Neural crest cell (in vitro differentiated cells): ENCODE measurements around the gene PRELID1. TPM values are rescaled to one million over a fixed set of nuclear protein-coding genes. Genes with fewer than 3 reads are reported as not detected.
A peak's percentile ranks its signal among the peaks of the same experiment; 100 is the strongest.

Experiments used
- DNase-seq: peaks from one replicate; pipeline ENCODE4 v3.0.0; 2021; ENCODE audit warnings: low read depth, mixed read lengths, low spot score
- H3K27ac Mint-ChIP-seq: one replicate; pipeline ENCODE4 v1.8.0; 2021; ENCODE audit warnings: mild to moderate bottlenecking, mixed read lengths; ENCODE audit not compliant: unreplicated experiment
- H3K27me3 Mint-ChIP-seq: 2 replicates; pipeline ENCODE4 v1.8.0; 2021; ENCODE audit warnings: low read depth, mild to moderate bottlenecking, mixed read lengths
- H3K36me3 Mint-ChIP-seq: 2 replicates; pipeline ENCODE4 v1.8.0; 2021; ENCODE audit warnings: low read depth, mild to moderate bottlenecking, mixed read lengths
- H3K4me1 Mint-ChIP-seq: 2 replicates; pipeline ENCODE4 v1.8.0; 2021; ENCODE audit warnings: mixed read lengths
- H3K4me3 Mint-ChIP-seq: one replicate; pipeline ENCODE4 v1.8.0; 2021; ENCODE audit warnings: mild to moderate bottlenecking, mixed read lengths
- H3K9me3 Mint-ChIP-seq: 2 replicates; pipeline ENCODE4 v1.8.0; 2021; ENCODE audit warnings: mixed read lengths
- total RNA-seq: library from RNA; stranded (reverse); gene quantifications from 2 replicates; pipeline ENCODE4 v1.2.1, GENCODE V29; 2021
- TF ChIP-seq, protein P1 (sequence below): fragments of 200-600 bp; sonication (generic); conservative IDR thresholded peaks from 2 replicates; pipeline ENCODE4 v1.5.0; 2021; ENCODE audit warnings: antibody characterized with exemption, mild to moderate bottlenecking

Gene PRELID1
- total RNA-seq, 1 donor from 2014 or later: 169 TPM

DNA sequence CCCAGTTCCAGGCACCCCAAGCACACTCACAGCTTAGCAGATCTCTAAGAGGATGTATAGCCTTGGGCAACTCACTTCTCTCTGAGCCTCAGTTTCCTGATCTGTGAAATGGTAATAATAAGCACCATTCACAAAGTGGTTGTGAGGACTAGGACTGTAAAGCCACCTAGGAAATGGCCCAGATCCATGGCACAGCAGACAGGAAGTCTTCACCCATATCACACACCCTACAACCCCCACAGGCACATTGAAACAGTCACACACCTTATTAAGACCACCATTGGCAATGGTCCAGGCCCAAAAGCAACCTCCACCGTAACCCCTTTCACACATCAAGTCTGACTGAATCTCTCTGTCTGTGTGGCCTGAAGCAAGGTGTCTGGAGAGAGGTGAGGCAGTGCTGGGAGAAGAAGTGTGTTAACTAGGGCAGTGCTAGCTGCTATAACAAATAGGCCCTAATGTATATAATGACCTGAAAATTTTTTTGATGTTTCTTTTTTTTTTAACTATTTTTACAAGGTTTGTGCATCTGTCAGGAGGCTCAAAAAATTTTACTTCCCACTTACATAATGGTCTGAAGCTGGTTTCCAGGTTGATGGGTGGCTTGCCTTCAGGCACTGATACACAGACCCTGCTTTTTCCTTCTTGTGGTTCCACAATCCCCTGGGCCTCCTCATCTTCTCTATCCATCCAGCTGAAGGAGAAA lies 51.7 kb downstream of the PRELID1 start:
- peak overlapping the region; percentile 15 for H3K4me3 Mint-ChIP-seq
- no peak for DNase-seq
- peaks cover 37% of the 10 kb centered on the region for H3K27me3 Mint-ChIP-seq
- peaks cover 20% of the 10 kb centered on the region for H3K4me1 Mint-ChIP-seq
- TF ChIP-seq, protein P1, sequence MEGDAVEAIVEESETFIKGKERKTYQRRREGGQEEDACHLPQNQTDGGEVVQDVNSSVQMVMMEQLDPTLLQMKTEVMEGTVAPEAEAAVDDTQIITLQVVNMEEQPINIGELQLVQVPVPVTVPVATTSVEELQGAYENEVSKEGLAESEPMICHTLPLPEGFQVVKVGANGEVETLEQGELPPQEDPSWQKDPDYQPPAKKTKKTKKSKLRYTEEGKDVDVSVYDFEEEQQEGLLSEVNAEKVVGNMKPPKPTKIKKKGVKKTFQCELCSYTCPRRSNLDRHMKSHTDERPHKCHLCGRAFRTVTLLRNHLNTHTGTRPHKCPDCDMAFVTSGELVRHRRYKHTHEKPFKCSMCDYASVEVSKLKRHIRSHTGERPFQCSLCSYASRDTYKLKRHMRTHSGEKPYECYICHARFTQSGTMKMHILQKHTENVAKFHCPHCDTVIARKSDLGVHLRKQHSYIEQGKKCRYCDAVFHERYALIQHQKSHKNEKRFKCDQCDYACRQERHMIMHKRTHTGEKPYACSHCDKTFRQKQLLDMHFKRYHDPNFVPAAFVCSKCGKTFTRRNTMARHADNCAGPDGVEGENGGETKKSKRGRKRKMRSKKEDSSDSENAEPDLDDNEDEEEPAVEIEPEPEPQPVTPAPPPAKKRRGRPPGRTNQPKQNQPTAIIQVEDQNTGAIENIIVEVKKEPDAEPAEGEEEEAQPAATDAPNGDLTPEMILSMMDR: no peak
- no peaks in the 10 kb centered on the region for H3K9me3 Mint-ChIP-seq
- H3K36me3 Mint-ChIP-seq: no peaks in the 10 kb centered on the region
- H3K27ac Mint-ChIP-seq: no peak overlapping the region

DNA sequence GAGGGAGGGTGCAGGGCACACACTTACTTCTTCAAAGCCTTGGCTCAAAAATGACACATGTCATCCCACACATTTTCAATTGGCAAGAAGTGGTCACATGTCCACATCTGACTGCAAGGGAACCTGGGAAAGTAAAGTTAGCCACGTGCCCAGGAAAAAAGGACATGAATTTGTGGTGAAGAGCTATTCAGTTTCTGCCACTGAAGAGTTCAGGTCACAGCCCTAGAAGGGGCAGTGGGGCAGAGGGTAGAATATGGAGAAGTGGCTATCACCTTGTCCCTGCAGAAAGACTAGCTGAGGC lies 52.2 kb downstream of the PRELID1 start:
- H3K27me3 Mint-ChIP-seq: peaks cover 37% of the 10 kb centered on the region
- DNase-seq: no peak
- no peaks in the 10 kb centered on the region for H3K36me3 Mint-ChIP-seq
- H3K9me3 Mint-ChIP-seq: no peaks in the 10 kb centered on the region
- H3K27ac Mint-ChIP-seq: no peak overlapping the region
- TF ChIP-seq, protein P1: no peak
- H3K4me1 Mint-ChIP-seq: peaks cover 15% of the 10 kb centered on the region
- H3K4me3 Mint-ChIP-seq: no peak overlapping the region

Other genes with a start within 250 kb of the PRELID1 start
- gene FGFR4, start 216.9 kb upstream of the PRELID1 start, total RNA-seq: 5.4 and 7.1 TPM in 2 replicates
- gene NSD1, start 170.0 kb upstream of the PRELID1 start, total RNA-seq: 122 TPM in 2 replicates
- gene RAB24, start 80 bp upstream of the PRELID1 start, total RNA-seq: 32.0 and 33.0 TPM in 2 replicates
- gene MXD3, start 8.1 kb downstream of the PRELID1 start, total RNA-seq: 36.9 and 40.3 TPM in 2 replicates
- 73.0 and 80.5 TPM in 2 replicates for gene LMAN2, start 47.9 kb downstream of the PRELID1 start, total RNA-seq
- 12.3 and 15.7 TPM in 2 replicates for gene RGS14, start 54.1 kb downstream of the PRELID1 start, total RNA-seq
- gene SLC34A1, start 80.6 kb downstream of the PRELID1 start, total RNA-seq: 0.16 TPM in 1 of 2 replicates, not detected in the other
- not detected in 2 replicates for gene PFN3, start 96.9 kb downstream of the PRELID1 start, total RNA-seq
- gene F12, start 105.8 kb downstream of the PRELID1 start, total RNA-seq: 2.3 and 2.7 TPM in 2 replicates
- 47.4 and 54.9 TPM in 2 replicates for gene GRK6, start 122.9 kb downstream of the PRELID1 start, total RNA-seq
- 16.1 and 19.0 TPM in 2 replicates for gene PRR7, start 143.0 kb downstream of the PRELID1 start, total RNA-seq
- gene DBN1, start 169.8 kb downstream of the PRELID1 start, total RNA-seq: 387 and 410 TPM in 2 replicates
- gene PDLIM7, start 193.8 kb downstream of the PRELID1 start, total RNA-seq: 129 and 147 TPM in 2 replicates
- 10.5 and 11.4 TPM in 2 replicates for gene DOK3, start 206.0 kb downstream of the PRELID1 start, total RNA-seq
- 125 and 130 TPM in 2 replicates for gene DDX41, start 213.2 kb downstream of the PRELID1 start, total RNA-seq